GM23248 (cell line): ENCODE results near the gene YOD1.

ENCODE experiments used
- EZH2 ChIP-seq: fragments of 200-600 bp; sonication (generic); IDR thresholded peaks from 2 replicates; pipeline ENCODE4 v1.6.1; 2018; ENCODE audit warnings: antibody characterized with exemption, mild to moderate bottlenecking; ENCODE audit not compliant: insufficient read depth, poor library complexity, severe bottlenecking
- EZH2phosphoT487 ChIP-seq: fragments of 200-600 bp; sonication (generic); IDR thresholded peaks from 2 replicates; pipeline ENCODE4 v1.6.1; 2018; ENCODE audit warnings: antibody characterized with exemption, moderate library complexity, mild to moderate bottlenecking, low read depth; ENCODE audit not compliant: insufficient read depth

- TF ChIP-seq EZH2 (no peak), EZH2phosphoT487 (no peak)
Measured at GRCh38 chr1:207067185-207067584, 16.2 kb upstream of the YOD1 start.
